ENCODE measurements around the gene EFCAB6. TPM values are rescaled to one million over a fixed set of nuclear protein-coding genes. Genes with fewer than 3 reads are reported as not detected.

Gene EFCAB6
- total RNA-seq, 1 donor from 2014 or later, result 3.6 TPM

DNA sequence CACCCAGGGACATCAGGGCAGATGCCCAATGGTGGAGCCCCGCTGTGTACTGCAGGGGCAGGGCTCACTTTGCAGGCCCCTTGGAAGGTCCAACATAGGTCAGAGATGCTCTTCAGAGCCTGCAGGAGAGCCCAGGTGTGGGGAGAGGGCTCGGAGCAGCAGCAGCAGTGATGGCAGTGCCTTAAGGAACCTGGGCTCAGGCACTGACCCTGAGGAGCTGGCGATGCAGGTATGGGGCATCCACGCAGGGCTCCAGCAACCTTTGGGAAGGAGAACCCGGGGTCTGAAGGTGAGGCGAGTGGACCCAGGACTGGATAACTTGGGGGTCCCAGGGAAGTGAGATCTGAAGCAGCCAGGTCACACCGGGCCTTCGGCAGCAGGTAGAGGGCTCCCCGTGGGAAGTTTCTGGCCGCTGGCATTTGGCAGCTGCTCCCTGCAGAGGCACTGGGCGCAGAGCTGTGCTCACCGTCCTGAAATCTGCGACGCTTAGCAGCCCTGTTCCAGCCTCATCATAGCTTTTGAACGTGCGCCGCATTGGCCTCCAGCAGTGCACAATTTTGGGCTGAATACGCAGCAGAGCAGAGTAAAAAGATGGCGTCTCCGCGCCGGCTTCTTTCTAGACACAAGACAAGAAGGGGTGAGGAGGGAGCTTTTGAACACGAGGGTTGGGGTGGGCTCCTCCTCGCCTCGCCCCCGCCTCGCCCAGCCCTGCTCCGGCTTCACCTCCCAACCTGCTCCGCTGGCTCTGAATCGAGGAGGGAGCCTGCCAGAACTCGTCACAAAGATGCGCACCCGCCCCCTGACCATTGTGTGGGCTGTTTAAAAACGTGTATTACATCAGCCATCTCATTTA is 281.5 kb downstream of the EFCAB6 start:
- H3K9me3 ChIP-seq, result no peaks in the 10 kb centered on the region
- H3K4me3 ChIP-seq, result no peak overlapping the region
- TF ChIP-seq, protein P1, sequence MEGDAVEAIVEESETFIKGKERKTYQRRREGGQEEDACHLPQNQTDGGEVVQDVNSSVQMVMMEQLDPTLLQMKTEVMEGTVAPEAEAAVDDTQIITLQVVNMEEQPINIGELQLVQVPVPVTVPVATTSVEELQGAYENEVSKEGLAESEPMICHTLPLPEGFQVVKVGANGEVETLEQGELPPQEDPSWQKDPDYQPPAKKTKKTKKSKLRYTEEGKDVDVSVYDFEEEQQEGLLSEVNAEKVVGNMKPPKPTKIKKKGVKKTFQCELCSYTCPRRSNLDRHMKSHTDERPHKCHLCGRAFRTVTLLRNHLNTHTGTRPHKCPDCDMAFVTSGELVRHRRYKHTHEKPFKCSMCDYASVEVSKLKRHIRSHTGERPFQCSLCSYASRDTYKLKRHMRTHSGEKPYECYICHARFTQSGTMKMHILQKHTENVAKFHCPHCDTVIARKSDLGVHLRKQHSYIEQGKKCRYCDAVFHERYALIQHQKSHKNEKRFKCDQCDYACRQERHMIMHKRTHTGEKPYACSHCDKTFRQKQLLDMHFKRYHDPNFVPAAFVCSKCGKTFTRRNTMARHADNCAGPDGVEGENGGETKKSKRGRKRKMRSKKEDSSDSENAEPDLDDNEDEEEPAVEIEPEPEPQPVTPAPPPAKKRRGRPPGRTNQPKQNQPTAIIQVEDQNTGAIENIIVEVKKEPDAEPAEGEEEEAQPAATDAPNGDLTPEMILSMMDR (IDR thresholded peaks at IDR 0.05), result no peak
- no peaks in the 10 kb centered on the region for H3K4me1 ChIP-seq
- intact Hi-C loops (cut with DNase I), result no loop called here
- H3K27me3 ChIP-seq, result no peaks in the 10 kb centered on the region
- ATAC-seq (no peak), DNase-seq (no peak)
- no peak overlapping the region for H3K27ac ChIP-seq
- no peaks in the 10 kb centered on the region for H3K36me3 ChIP-seq

DNA sequence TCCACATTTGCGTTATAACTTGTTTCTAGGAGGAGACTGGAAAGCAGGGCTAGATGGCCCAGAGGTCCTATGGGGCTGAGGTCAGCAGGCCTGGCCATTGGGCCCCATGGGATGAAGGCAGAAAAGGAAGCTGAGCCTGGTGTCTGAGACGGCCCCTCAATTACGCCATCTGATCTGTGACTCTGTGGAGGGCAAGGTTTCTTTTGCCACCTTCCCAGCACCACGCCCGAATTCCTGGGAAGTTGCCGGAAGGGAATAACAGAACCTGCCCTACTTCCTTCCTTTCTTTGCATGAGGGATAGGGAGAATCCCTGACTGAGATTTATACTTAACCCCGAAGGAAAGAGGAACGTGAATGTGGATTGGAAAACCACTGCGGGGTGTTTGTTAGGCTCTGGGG is 282.2 kb downstream of the EFCAB6 start:
- H3K27ac ChIP-seq, result no peak overlapping the region
- H3K27me3 ChIP-seq, result no peaks in the 10 kb centered on the region
- no peaks in the 10 kb centered on the region for H3K9me3 ChIP-seq
- DNase-seq (no peak), ATAC-seq (no peak)
- intact Hi-C loops (cut with DNase I), result no loop called here
- H3K4me1 ChIP-seq, result no peaks in the 10 kb centered on the region
- TF ChIP-seq, protein P1 (IDR thresholded peaks at IDR 0.05), result no peak
- no peak overlapping the region for H3K4me3 ChIP-seq
- H3K36me3 ChIP-seq, result no peaks in the 10 kb centered on the region

DNA sequence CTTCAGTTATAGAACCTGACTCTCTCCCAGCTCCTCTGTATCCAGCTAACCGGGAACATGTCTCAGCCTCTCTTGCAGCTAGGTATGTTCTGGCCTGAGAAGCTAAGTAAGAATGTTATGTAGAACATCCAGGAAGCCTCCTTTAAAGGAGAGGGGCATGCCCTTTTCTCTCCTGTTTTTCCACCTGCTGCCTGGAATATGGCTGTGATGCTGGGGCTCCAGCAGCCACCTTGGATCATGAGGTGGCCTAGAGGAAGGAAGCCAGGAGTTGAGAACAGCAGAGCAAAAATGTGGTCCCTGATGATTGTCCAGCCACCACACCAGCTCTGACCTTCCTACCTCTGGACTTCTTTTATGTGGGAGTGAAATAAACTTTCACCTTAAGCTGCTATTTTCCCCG is 282.6 kb downstream of the EFCAB6 start:
- Histone ChIP-seq H3K4me1 (no peaks in the 10 kb centered on the region), H3K9me3 (no peaks in the 10 kb centered on the region), H3K36me3 (no peaks in the 10 kb centered on the region), H3K27ac (no peak overlapping the region), H3K4me3 (no peak overlapping the region), H3K27me3 (no peaks in the 10 kb centered on the region)
- intact Hi-C loops (cut with DNase I), result no loop called here
- ATAC-seq (no peak), DNase-seq (no peak)
- TF ChIP-seq, protein P1 (IDR thresholded peaks at IDR 0.05), result no peak

DNA sequence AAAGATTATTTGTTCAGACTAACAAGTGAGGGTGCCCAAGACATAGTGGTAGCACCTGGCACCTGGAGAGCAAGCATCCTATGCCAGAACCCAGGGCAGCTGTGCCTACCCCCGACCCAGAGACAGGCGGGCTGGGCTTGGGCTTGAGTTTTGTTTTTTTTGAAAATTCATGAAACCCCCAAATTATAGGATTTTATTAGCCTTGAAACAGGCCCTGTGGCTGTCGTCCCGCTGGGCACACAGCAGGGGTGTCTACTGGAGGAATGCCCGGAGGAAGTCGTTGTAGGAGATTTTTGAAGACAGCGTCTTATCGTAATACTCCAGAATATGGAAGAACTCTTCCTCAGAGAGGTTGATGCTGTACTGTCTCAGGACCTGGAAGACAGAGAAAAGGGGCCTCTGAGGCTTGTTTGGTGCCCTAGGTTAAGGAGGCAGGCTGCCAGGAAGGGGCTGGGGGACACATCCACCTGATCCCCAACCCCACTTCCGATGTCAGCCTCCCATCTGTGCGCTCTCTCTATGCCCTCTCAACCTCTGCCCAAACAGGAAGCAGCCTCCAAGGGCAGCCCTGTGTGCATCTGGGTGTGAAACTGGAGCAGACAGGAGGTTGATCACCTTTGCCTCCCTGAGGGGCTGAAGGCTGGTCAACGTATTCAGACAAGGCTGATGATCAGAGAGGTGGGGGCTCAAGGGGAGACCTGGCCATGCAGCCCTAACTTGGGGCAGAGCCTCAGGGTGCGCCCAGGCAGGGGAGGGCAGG is 283.3 kb downstream of the EFCAB6 start:
- H3K4me1 ChIP-seq, result no peaks in the 10 kb centered on the region
- H3K9me3 ChIP-seq, result no peaks in the 10 kb centered on the region
- TF ChIP-seq, protein P1 (IDR thresholded peaks at IDR 0.05), result no peak
- DNase-seq (no peak), ATAC-seq (no peak)
- no peak overlapping the region for H3K27ac ChIP-seq
- no peaks in the 10 kb centered on the region for H3K36me3 ChIP-seq
- intact Hi-C loops (cut with DNase I), result no loop called here
- H3K4me3 ChIP-seq, result no peak overlapping the region
- H3K27me3 ChIP-seq, result no peaks in the 10 kb centered on the region

DNA sequence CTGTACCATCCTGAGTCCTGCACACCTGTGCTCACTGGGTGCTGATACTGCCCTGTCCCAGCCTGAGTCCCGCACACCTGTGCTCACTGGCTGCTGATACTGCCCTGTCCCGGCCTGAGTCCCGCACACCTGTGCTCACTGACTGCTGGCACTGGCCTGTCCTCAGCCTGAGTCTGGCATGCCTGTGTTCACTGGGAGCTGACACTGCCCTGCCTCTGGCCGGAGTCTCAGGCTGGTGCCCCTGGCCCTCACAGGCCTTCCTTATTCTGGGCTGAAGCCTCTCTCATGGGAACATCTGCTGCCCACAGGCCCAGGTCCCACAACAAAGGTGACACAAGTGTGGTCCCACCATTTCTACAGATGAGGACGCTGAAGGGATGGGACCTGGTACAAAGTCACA is 285.2 kb downstream of the EFCAB6 start:
- intact Hi-C loops (cut with DNase I), result no loop called here
- H3K9me3 ChIP-seq, result no peaks in the 10 kb centered on the region
- ATAC-seq (no peak), DNase-seq (no peak)
- H3K27me3 ChIP-seq, result no peaks in the 10 kb centered on the region
- no peak overlapping the region for H3K4me3 ChIP-seq
- H3K36me3 ChIP-seq, result no peaks in the 10 kb centered on the region
- H3K27ac ChIP-seq, result no peak overlapping the region
- TF ChIP-seq, protein P1 (IDR thresholded peaks at IDR 0.05), result no peak
- no peaks in the 10 kb centered on the region for H3K4me1 ChIP-seq

All from upper lobe of right lung (tissue), 1 donor.